Thyroid gland (tissue), 4 donors: Measurements from ENCODE around the gene SPTLC3. TPM values are rescaled to one million over a fixed set of nuclear protein-coding genes. Genes with fewer than 3 reads are reported as not detected.

ENCODE experiments used
- DNase-seq, 2 donors: peaks; one replicate each; pipeline ENCODE4 v3.0.0-alpha.2; 2019
- H3K27ac ChIP-seq, 3 donors: fragments of 200-600 bp; sonication (generic); 1 replicate in 2 of 3; 2 replicates in 1 of 3; pipeline ENCODE4 v1.5.1; 2016 to 2019; ENCODE audit warnings: mild to moderate bottlenecking in 1 of 3, moderate library complexity in 1 of 3
- H3K27me3 ChIP-seq: fragments of 200-600 bp; sonication (generic); one replicate; pipeline ENCODE4 v1.5.1; 2019
- H3K36me3 ChIP-seq, 2 donors: fragments of 200-600 bp; sonication (generic); one replicate each; pipeline ENCODE4 v1.5.1; 2016 to 2019
- H3K4me1 ChIP-seq, 2 donors: fragments of 200-600 bp; sonication (generic); one replicate each; pipeline ENCODE4 v1.5.1; 2017 to 2019
- H3K4me3 ChIP-seq, 3 donors: fragments of 200-600 bp; sonication (generic); replicated peaks in 1 of 3; 1 replicate in 2 of 3; 2 replicates in 1 of 3; pipeline ENCODE4 v1.5.1; 2016; ENCODE audit warnings: mild to moderate bottlenecking in 1 of 3
- H3K9me3 ChIP-seq: fragments of 200-600 bp; sonication (generic); one replicate; pipeline ENCODE4 v1.5.1; 2017
- CTCF ChIP-seq, 6 experiments: fragments of 200-600 bp in 3 of 6; fragments of 450-650 bp in 3 of 6; sonication (generic) in 3 of 6; IDR thresholded peaks; one replicate each; pipeline ENCODE4 v1.5.1; 2016 to 2019; ENCODE audit warnings: antibody characterized with exemption in 6 of 6, mild to moderate bottlenecking in 2 of 6, inconsistent platforms in 1 of 6, moderate library complexity in 1 of 6
- POLR2A ChIP-seq, 2 donors: fragments of 450-650 bp; IDR thresholded peaks; one replicate each; pipeline ENCODE4 v1.6.1; 2017; ENCODE audit warnings: antibody characterized with exemption in 2 of 2, mild to moderate bottlenecking in 2 of 2, moderate library complexity in 1 of 2
- WGBS, 2 donors: methylation state at CpG; one replicate each; pipeline ENCODE4 v1.1.5; 2017; 5-methylcytosine and 5-hydroxymethylcytosine counted together
- intact Hi-C: fragments of 100-400 bp; cut with DNase I; formaldehyde crosslinking; loops from one replicate; pipeline ENCODE4 v1.15.1; 2023
- total RNA-seq, 4 donors: library from RNA; depleted of rRNA; stranded (reverse); fragments of >200 nt; gene quantifications; one replicate each; pipeline ENCODE4 v1.2.3, GENCODE V29; 2016

SPTLC3 gene
- total RNA-seq, 4 donors from 2014 or later: 33.8 to 71.5 (median 37.7) TPM

- H3K36me3 ChIP-seq: peaks cover 0 to 3% of the 10 kb centered on the region in 2 donors
- 96 to 100% methylated on average over 1 of the region's 1 CpG for WGBS, 2 donors
- no peaks in the 10 kb centered on the region for H3K4me1 ChIP-seq
- no peaks in the 10 kb centered on the region for H3K9me3 ChIP-seq
- H3K4me3 ChIP-seq: no peak overlapping the region
- intact Hi-C loops: loop anchor here (10.0 kb wide), 1 partner anchor 167 kb away; no protein-coding TSS in a partner anchor
- DNase-seq: no peak
- TF ChIP-seq POLR2A (IDR thresholded peaks at IDR 0.05) (no peak), CTCF (IDR thresholded peaks at IDR 0.05) (no peak)
- no peak overlapping the region for H3K27ac ChIP-seq
- no peaks in the 10 kb centered on the region for H3K27me3 ChIP-seq
Observed at GRCh38 chr20:13128173-13128572, 119.4 kb downstream of the SPTLC3 start.

GRCh38 chr20:13130061-13130706, 121.4 kb downstream of the SPTLC3 start:
- TF ChIP-seq POLR2A (IDR thresholded peaks at IDR 0.05) (no peak), CTCF (IDR thresholded peaks at IDR 0.05) (no peak)
- H3K36me3 ChIP-seq: peaks cover 0 to 6% of the 10 kb centered on the region in 2 donors
- H3K27ac ChIP-seq: no peak overlapping the region
- intact Hi-C loops: no loop called here
- H3K4me1 ChIP-seq: no peaks in the 10 kb centered on the region
- no peak for DNase-seq
- H3K9me3 ChIP-seq: no peaks in the 10 kb centered on the region
- H3K27me3 ChIP-seq: no peaks in the 10 kb centered on the region
- WGBS, 2 donors: 90 to 92% methylated on average over 3 of the region's 3 CpGs
- H3K4me3 ChIP-seq: no peak overlapping the region

GRCh38 chr20:13130707-13131103, 121.9 kb downstream of the SPTLC3 start:
- H3K36me3 ChIP-seq: peaks cover 0 to 6% of the 10 kb centered on the region in 2 donors
- TF ChIP-seq CTCF (IDR thresholded peaks at IDR 0.05) (no peak), POLR2A (IDR thresholded peaks at IDR 0.05) (no peak)
- H3K27me3 ChIP-seq: no peaks in the 10 kb centered on the region
- 85 to 91% methylated on average over 3 of the region's 3 CpGs for whole genome bisulfite sequencing, 2 donors
- H3K4me3 ChIP-seq: no peak overlapping the region
- intact Hi-C loops: no loop called here
- no peaks in the 10 kb centered on the region for H3K9me3 ChIP-seq
- no peaks in the 10 kb centered on the region for H3K4me1 ChIP-seq
- DNase-seq: no peak
- no peak overlapping the region for H3K27ac ChIP-seq

- H3K36me3 ChIP-seq: peaks cover 0 to 6% of the 10 kb centered on the region in 2 donors
- no peak overlapping the region for H3K4me3 ChIP-seq
- no peaks in the 10 kb centered on the region for H3K27me3 ChIP-seq
- no peaks in the 10 kb centered on the region for H3K4me1 ChIP-seq
- TF ChIP-seq CTCF (IDR thresholded peaks at IDR 0.05): no peak
- TF ChIP-seq POLR2A (IDR thresholded peaks at IDR 0.05): no peak
- 73 to 93% methylated on average over 3 of the region's 3 CpGs for WGBS, 2 donors
- intact Hi-C loops: no loop called here
- DNase-seq: no peak
- no peaks in the 10 kb centered on the region for H3K9me3 ChIP-seq
- H3K27ac ChIP-seq: no peak overlapping the region
Observed at GRCh38 chr20:13131688-13132087, 122.9 kb downstream of the SPTLC3 start.

GRCh38 chr20:13139459-13140150, 130.8 kb downstream of the SPTLC3 start:
- H3K27me3 ChIP-seq: no peaks in the 10 kb centered on the region
- peaks cover 40 to 45% of the 10 kb centered on the region in 2 donors for H3K4me1 ChIP-seq
- no peak overlapping the region for H3K4me3 ChIP-seq
- H3K27ac ChIP-seq: peak overlapping the region; percentile 67 to 89 (median 82)
- TF ChIP-seq CTCF (IDR thresholded peaks at IDR 0.05) (no peak), POLR2A (IDR thresholded peaks at IDR 0.05) (no peak)
- intact Hi-C loops: no loop called here
- WGBS, 2 donors: 90 to 91% methylated on average over 4 of the region's 4 CpGs
- H3K9me3 ChIP-seq: no peaks in the 10 kb centered on the region
- no peak for DNase-seq
- no peaks in the 10 kb centered on the region for H3K36me3 ChIP-seq
